HG03354 (cell line): ENCODE measurements around the gene PCBP4.

ENCODE experiments used
- ATAC-seq: cut with Tn5 transposase; IDR thresholded peaks from one replicate; pipeline ENCODE4 v1.9.1; 2021; ENCODE audit warnings: mild to moderate bottlenecking; ENCODE audit not compliant: unreplicated experiment, poor library complexity, severe bottlenecking

Gene PCBP4

GRCh38 chr3:51975852-51976549 is 8.7 kb upstream of the PCBP4 start:
- ATAC-seq = no peak

GRCh38 chr3:51974963-51975851 is 8.0 kb upstream of the PCBP4 start, which contains the start of gene ABHD14A:
Gene ABHD14A (plus strand): TSS chr3:51975064. CDS start chr3:51975136, 72 bp downstream.
- peak; percentile 58 for ATAC-seq

- peak; percentile 22 for ATAC-seq
Measured at GRCh38 chr3:51974277-51974962, 7.2 kb upstream of the PCBP4 start.

GRCh38 chr3:51971350-51971749 is 4.1 kb upstream of the PCBP4 start:
- no peak for ATAC-seq

- ATAC-seq = no peak
Measured at GRCh38 chr3:51970606-51971300, 3.5 kb upstream of the PCBP4 start.

- no peak for ATAC-seq
Measured at GRCh38 chr3:51969841-51970240, 2.6 kb upstream of the PCBP4 start.

GRCh38 chr3:51968883-51969678 is 1.8 kb upstream of the PCBP4 start:
- ATAC-seq = no peak

- ATAC-seq = no peak
Measured at GRCh38 chr3:51968170-51968775, 1.0 kb upstream of the PCBP4 start.

- ATAC-seq = peak; percentile 16
Measured at GRCh38 chr3:51966922-51967383, 301 bp downstream of the PCBP4 start.

GRCh38 chr3:51966486-51966885 is 768 bp downstream of the PCBP4 start:
- no peak for ATAC-seq

GRCh38 chr3:51966016-51966415 is 1.2 kb downstream of the PCBP4 start:
- no peak for ATAC-seq

GRCh38 chr3:51964521-51964920 is 2.7 kb downstream of the PCBP4 start:
- no peak for ATAC-seq

GRCh38 chr3:51963951-51964451 is 3.3 kb downstream of the PCBP4 start:
- ATAC-seq = no peak

GRCh38 chr3:51962854-51963530 is 4.3 kb downstream of the PCBP4 start:
- ATAC-seq = no peak

- ATAC-seq = no peak
Measured at GRCh38 chr3:51961602-51962569, 5.4 kb downstream of the PCBP4 start.

GRCh38 chr3:51961011-51961410 is 6.2 kb downstream of the PCBP4 start:
- no peak for ATAC-seq

- ATAC-seq = no peak
Measured at GRCh38 chr3:51960386-51960785, 6.9 kb downstream of the PCBP4 start.
